ACC112 (cell line): ENCODE measurements around the gene SLIT3.

Experiments used
- H2AFZ ChIP-seq: fragments of 200-600 bp; sonication (generic); one replicate; pipeline ENCODE4 v1.6.0; 2017; ENCODE audit warnings: antibody characterized with exemption, low read length; ENCODE audit not compliant: unreplicated experiment
- H3K27ac ChIP-seq: fragments of 200-600 bp; sonication (generic); 2 replicates; pipeline ENCODE4 v1.5.1; 2014; ENCODE audit warnings: low read depth, mild to moderate bottlenecking, antibody characterized with exemption, low read length, moderate library complexity
- H3K27me3 ChIP-seq: fragments of 200-600 bp; sonication (generic); 2 replicates; pipeline ENCODE4 v1.6.1; 2014; ENCODE audit warnings: mild to moderate bottlenecking, antibody characterized with exemption, low read length, moderate library complexity, mixed read lengths; ENCODE audit not compliant: insufficient read depth
- H3K36me3 ChIP-seq: fragments of 200-600 bp; sonication (generic); 2 replicates; pipeline ENCODE4 v1.6.1; 2016; ENCODE audit warnings: mild to moderate bottlenecking, antibody characterized with exemption, low read length, moderate library complexity, mixed read lengths; ENCODE audit not compliant: insufficient read depth
- H3K4me1 ChIP-seq: fragments of 200-600 bp; sonication (generic); one replicate; pipeline ENCODE4 v1.6.1; 2016; ENCODE audit warnings: low read length, mixed read lengths; ENCODE audit not compliant: insufficient read depth, unreplicated experiment, control insufficient read depth
- H3K4me3 ChIP-seq: fragments of 200-600 bp; sonication (generic); 2 replicates; pipeline ENCODE4 v1.5.1; 2014; ENCODE audit warnings: mild to moderate bottlenecking, low read depth, low read length
- H3K79me2 ChIP-seq: fragments of 200-600 bp; sonication (generic); one replicate; pipeline ENCODE4 v1.6.0; 2016; ENCODE audit warnings: low read length; ENCODE audit not compliant: control insufficient read depth, unreplicated experiment, insufficient read depth

Gene SLIT3

DNA sequence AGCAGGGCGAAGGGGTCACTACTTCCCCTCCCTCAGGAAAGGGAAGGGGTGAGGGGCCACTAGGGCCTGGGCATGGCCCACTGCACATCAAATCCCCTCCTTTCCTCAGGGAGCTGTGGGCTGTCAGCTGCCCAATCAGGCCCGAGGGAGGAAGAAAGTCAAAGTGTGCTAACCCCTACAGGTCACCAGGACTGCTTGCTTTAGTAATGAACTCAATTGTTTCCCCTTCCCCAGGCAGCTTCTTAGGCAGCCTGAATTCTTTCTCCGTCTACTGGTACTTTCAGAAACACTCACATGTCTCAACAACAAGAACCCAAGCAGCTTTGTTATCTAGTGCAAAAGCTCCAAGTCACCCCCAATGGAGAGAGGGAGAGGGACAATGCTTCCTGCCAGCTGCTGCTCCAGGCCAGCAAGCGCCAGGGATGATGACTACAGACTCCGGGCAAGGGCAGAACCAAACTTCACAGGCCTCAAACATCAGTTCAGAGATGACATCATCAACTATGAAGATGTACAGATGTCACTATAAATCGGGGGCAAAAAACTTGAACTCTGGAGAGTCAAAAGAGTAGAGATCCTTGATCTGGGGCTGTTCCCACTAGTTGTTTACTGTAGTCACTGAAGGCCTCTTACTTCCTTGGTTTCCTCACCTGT, 100.7 kb downstream of the SLIT3 start:
- H3K4me3 ChIP-seq, result no peak overlapping the region
- H3K4me1 ChIP-seq, result peaks cover 16% of the 10 kb centered on the region
- H2AFZ ChIP-seq, result no peak overlapping the region
- H3K36me3 ChIP-seq, result no peaks in the 10 kb centered on the region
- no peaks in the 10 kb centered on the region for H3K79me2 ChIP-seq
- no peak overlapping the region for H3K27ac ChIP-seq
- H3K27me3 ChIP-seq, result no peaks in the 10 kb centered on the region

DNA sequence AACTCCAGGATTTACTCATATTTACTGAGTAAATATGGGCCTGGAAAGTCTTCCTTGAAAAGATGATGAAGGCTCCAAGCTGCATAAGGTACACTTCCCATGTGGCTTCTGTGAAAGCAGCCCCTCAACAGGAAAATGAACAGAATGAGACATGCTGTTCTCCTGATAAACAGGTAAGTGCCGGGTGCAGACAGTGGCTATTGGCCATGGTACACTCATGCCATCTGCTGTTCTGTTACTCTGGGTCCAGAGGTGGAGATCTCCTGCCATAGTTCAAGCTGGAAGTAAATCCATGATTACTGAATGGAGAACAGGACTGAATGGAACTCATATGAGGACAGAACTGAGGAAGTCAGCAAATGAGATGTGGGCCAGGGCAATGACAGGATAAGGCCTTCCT, 103.6 kb downstream of the SLIT3 start:
- Histone ChIP-seq H3K27ac (no peak overlapping the region), H2AFZ (no peak overlapping the region), H3K4me3 (no peak overlapping the region), H3K79me2 (no peaks in the 10 kb centered on the region), H3K36me3 (no peaks in the 10 kb centered on the region), H3K27me3 (no peaks in the 10 kb centered on the region), H3K4me1 (peaks cover 2% of the 10 kb centered on the region)

DNA sequence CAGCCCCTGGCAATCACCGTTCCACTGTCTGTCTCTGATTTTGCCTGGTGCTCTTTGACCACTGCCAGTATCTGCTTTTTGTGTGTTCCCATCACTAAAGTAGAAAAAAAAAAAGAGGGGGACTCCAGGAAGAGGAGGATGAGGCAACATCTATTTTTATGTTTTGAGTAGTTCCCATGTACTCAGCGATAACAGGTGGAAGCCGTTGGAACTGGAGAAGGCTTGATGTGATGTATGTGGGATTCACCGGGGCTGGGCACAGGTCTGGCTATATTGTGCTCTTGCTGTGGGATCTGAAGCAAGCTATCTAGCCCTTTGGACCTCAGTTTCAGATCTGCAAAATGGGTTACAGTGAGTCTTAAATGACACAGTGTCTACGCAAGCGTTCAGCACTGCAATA, 104.9 kb downstream of the SLIT3 start:
- Histone ChIP-seq H3K36me3 (no peaks in the 10 kb centered on the region), H3K27me3 (no peaks in the 10 kb centered on the region), H3K79me2 (no peaks in the 10 kb centered on the region), H3K27ac (no peak overlapping the region), H3K4me1 (peaks cover 2% of the 10 kb centered on the region), H3K4me3 (no peak overlapping the region), H2AFZ (no peak overlapping the region)

DNA sequence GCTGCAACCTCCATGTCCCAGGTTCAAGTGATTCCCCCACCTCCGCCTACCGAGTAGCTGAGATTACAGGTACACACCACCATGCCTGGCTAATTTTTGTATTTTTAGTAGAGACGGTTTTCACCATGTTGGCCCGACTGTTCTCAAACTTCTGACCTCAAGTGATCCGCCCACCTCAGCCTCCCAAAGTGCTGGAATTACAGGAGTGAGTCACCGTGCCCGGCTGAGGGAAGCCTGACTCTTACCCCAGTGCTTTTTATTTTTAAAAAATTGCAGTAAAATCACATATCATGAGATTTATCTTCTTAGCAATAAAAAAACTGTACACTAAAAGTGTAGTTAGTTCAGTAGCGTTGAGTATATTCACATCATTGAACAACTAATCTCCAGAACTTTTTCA, 105.3 kb downstream of the SLIT3 start:
- Histone ChIP-seq H3K27ac (no peak overlapping the region), H3K36me3 (no peaks in the 10 kb centered on the region), H3K4me3 (no peak overlapping the region), H3K4me1 (peaks cover 4% of the 10 kb centered on the region), H3K27me3 (no peaks in the 10 kb centered on the region), H3K79me2 (no peaks in the 10 kb centered on the region), H2AFZ (no peak overlapping the region)

DNA sequence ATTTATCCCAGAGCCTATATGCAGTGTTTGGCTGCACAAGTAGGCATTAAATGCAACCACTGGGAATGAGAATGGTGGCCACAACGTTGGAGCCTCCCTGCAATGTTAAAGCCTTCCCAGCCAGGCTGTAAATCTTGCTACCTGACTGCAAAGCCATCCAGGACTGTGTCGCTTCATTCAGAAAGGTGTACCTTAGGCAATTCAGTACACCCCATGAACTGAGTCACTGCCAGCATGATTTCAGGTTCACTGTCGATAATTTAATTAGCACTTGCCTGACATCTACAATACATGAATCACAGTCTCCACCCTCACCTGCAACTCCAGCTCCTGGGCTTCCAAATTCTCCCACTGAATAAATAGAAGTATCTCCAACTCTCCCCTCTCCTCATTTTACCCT, 108.4 kb downstream of the SLIT3 start:
- H3K27me3 ChIP-seq, result no peaks in the 10 kb centered on the region
- no peak overlapping the region for H3K27ac ChIP-seq
- peaks cover 4% of the 10 kb centered on the region for H3K4me1 ChIP-seq
- no peaks in the 10 kb centered on the region for H3K79me2 ChIP-seq
- H3K4me3 ChIP-seq, result no peak overlapping the region
- no peak overlapping the region for H2AFZ ChIP-seq
- H3K36me3 ChIP-seq, result no peaks in the 10 kb centered on the region

DNA sequence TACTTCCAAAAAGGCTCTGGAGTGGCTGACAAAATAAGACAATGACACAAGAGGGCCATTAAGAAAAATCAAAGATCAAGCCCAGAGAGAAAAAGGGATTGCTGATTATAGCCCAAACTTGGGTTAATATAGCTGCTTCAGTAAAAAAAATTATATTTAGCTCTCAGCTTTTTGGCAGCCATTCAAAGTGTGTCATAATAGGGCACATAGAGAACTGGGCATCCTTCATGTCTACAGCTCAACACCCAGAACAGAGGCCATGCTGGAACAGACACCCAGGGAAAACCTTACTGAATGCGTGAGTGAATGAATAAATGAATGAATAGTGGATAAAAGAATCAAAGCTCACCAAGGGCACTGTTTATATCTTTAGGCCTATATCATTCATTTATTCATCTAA, 110.1 kb downstream of the SLIT3 start:
- Histone ChIP-seq H3K4me1 (peaks cover 4% of the 10 kb centered on the region), H3K36me3 (no peaks in the 10 kb centered on the region), H2AFZ (no peak overlapping the region), H3K79me2 (no peaks in the 10 kb centered on the region), H3K27ac (no peak overlapping the region), H3K27me3 (no peaks in the 10 kb centered on the region), H3K4me3 (no peak overlapping the region)

DNA sequence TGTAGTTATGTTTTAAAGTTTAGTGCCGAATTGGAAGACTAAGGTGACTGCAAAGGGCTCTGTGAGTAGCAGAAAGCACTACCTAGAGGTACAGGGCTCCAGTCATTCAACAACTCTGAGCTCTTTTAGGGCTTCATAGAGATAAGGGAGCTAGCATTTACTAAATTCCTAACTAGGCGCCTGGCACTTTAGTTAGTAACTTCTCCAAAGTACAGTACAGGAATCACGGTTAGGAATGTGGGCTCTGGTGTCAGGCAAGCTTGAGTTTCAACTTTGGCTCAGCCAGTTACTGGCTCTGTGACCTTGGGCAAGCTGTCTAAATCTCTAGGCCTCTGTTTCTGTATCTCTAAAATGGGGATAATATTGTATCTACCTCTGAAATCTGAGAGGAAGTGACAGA, 115.3 kb downstream of the SLIT3 start:
- Histone ChIP-seq H3K79me2 (no peaks in the 10 kb centered on the region), H2AFZ (no peak overlapping the region), H3K27me3 (no peaks in the 10 kb centered on the region), H3K36me3 (no peaks in the 10 kb centered on the region), H3K4me1 (no peaks in the 10 kb centered on the region), H3K4me3 (no peak overlapping the region), H3K27ac (no peak overlapping the region)

DNA sequence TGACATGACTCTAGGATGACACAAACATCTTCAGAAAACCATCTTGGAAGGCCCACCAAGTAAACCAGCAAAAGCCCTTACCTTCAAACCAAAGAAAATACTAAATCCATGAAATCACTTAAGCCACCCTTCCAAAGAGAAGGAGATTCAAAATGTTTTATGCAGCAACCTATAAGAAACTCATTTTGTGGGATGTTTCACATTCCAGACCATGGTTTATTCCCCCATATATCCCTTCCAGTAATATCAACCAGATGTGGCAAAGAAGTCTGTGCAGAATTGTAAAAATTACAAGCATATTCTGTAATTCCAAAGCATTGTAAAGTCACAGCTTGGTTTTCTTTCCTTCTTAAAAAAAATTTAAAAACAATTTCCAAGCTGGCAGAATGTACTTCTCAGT, 117.4 kb downstream of the SLIT3 start:
- H3K36me3 ChIP-seq, result no peaks in the 10 kb centered on the region
- H2AFZ ChIP-seq, result no peak overlapping the region
- no peaks in the 10 kb centered on the region for H3K27me3 ChIP-seq
- no peak overlapping the region for H3K27ac ChIP-seq
- H3K79me2 ChIP-seq, result no peaks in the 10 kb centered on the region
- no peaks in the 10 kb centered on the region for H3K4me1 ChIP-seq
- no peak overlapping the region for H3K4me3 ChIP-seq

DNA sequence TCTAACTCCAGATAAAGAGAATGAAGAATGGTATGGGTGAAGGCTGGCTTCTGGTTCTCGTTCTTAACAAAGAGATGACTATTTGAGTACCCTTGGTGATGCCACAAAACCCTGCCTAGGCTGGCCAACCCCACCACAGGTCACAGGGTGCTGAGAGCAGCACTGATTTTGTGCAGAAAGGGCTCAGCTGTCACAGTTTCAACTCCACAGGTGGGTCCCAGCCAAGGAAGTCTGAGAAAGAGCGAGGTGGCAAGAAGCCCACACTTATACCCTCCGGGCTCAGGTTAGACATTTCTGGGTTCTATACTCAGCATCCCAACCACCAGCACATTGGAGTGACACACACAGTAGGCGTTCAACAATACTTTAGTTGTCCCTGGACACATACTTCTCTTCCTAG, 118.1 kb downstream of the SLIT3 start:
- no peak overlapping the region for H2AFZ ChIP-seq
- no peaks in the 10 kb centered on the region for H3K4me1 ChIP-seq
- H3K4me3 ChIP-seq, result no peak overlapping the region
- H3K36me3 ChIP-seq, result no peaks in the 10 kb centered on the region
- H3K27ac ChIP-seq, result no peak overlapping the region
- H3K27me3 ChIP-seq, result no peaks in the 10 kb centered on the region
- H3K79me2 ChIP-seq, result no peaks in the 10 kb centered on the region

DNA sequence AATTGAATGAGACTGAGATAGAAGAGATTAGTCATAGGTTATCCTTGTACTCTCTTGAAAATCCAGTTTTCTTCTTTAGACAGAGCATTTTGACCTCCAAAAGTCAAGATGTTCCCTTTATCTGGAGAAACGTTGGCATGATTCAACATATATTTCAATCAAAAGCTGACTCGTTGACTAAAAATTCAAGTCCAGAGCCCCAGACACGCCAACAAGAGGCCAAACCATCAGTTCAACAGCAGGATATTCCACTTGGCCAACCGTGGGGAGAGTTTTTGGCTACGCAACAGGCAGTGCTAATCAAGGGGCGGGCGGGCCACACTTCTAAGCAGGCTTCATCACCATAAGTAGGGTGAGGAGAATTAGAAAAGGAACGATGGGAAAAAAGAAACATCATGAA, 119.1 kb downstream of the SLIT3 start:
- H3K4me3 ChIP-seq, result no peak overlapping the region
- H3K27ac ChIP-seq, result no peak overlapping the region

DNA sequence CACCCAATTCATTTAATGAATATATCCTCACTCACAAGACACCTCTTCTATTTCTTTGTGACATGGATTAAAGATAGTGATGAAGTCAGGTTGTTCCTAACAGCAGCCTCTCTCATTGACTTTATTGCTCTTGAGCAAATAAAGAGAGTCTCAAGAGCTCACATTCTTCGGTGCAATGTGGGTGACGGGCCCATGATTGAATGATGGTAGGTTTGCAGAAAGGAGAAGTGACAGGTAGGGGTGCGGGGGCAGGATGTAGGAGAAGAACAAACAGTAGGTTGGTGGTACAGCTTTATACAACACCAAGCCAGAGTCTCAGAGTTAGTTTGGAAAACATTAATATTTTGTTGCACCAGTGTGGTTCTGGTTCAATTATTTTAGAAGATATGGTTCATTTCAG, 122.2 kb downstream of the SLIT3 start:
- H3K4me1 ChIP-seq, result no peaks in the 10 kb centered on the region
- H3K27me3 ChIP-seq, result no peaks in the 10 kb centered on the region
- H3K36me3 ChIP-seq, result no peaks in the 10 kb centered on the region
- H3K4me3 ChIP-seq, result no peak overlapping the region
- no peak overlapping the region for H2AFZ ChIP-seq
- H3K27ac ChIP-seq, result no peak overlapping the region
- no peaks in the 10 kb centered on the region for H3K79me2 ChIP-seq

More for the DNA sequence above, 119.1 kb downstream of the SLIT3 start:
- Histone ChIP-seq H3K79me2 (no peaks in the 10 kb centered on the region), H3K27me3 (no peaks in the 10 kb centered on the region), H2AFZ (no peak overlapping the region), H3K4me1 (no peaks in the 10 kb centered on the region), H3K36me3 (no peaks in the 10 kb centered on the region)
